B cell (primary cell): ENCODE data around the gene GZMM. TPM values are rescaled to one million over a fixed set of nuclear protein-coding genes. Genes with fewer than 3 reads are reported as not detected.

ENCODE experiments used
- ATAC-seq: fragments of 200-7000 bp; cut with Tn5 transposase; one replicate; pipeline ENCODE4 v1.10.0; 2021; ENCODE audit warnings: low read depth, mild to moderate bottlenecking, moderate number of reproducible peaks, moderate library complexity
- CTCF ChIA-PET: fragments of 350-600 bp; sonication (Branson Sonifier 250); formaldehyde crosslinking; loops from one replicate; lab custom pipeline; 2021; ENCODE audit warnings: antibody characterized with exemption, inconsistent platforms; lab: Charles Lee
- POLR2A ChIA-PET: fragments of 350-600 bp; sonication (Branson Sonifier 250); formaldehyde crosslinking; loops from one replicate; lab custom pipeline; 2021; ENCODE audit warnings: antibody characterized with exemption; lab: Charles Lee
- DNase-seq: peaks from one replicate; pipeline ENCODE4 v3.0.0; 2013
- H2AFZ ChIP-seq: 2 replicates; pipeline ENCODE4 v1.6.1; 2012; ENCODE audit warnings: mild to moderate bottlenecking, low read depth, low read length; ENCODE audit not compliant: insufficient read depth, poor library complexity, severe bottlenecking
- H3K27ac ChIP-seq, 2 donors: 1 replicate in 1 of 2; 2 replicates in 1 of 2; pipeline ENCODE4 v1.5.1; 2012 to 2013; ENCODE audit warnings: low read length in 2 of 2, mild to moderate bottlenecking in 2 of 2, moderate library complexity in 1 of 2
- H3K27me3 ChIP-seq, 4 experiments: fragments of 200-600 bp in 1 of 4; sonication (generic) in 1 of 4; replicated peaks in 1 of 4; 1 replicate in 2 of 4; 2 replicates in 2 of 4; pipeline versions ENCODE4 v1.6.1 to v1.7.0; 2013 to 2016; ENCODE audit warnings: low read length in 3 of 4, mild to moderate bottlenecking in 2 of 4, mixed read lengths in 1 of 4, moderate library complexity in 1 of 4; ENCODE audit not compliant: insufficient read depth in 4 of 4, control insufficient read depth in 3 of 4; ENCODE audit errors: control extremely low read depth in 1 of 4
- H3K36me3 ChIP-seq, 2 experiments: replicated peaks in 1 of 2; 1 replicate in 1 of 2; 2 replicates in 1 of 2; pipeline versions ENCODE4 v1.6.1 to v1.7.1; 2013; ENCODE audit warnings: low read length in 1 of 2; ENCODE audit not compliant: insufficient read depth in 2 of 2, control insufficient read depth in 1 of 2; ENCODE audit errors: control extremely low read depth in 1 of 2, extremely low read depth in 1 of 2
- H3K4me1 ChIP-seq, 2 donors: fragments of 200-600 bp in 1 of 2; sonication (generic) in 1 of 2; 1 replicate in 1 of 2; 2 replicates in 1 of 2; pipeline versions ENCODE4 v1.5.1 to v1.6.1; 2013 to 2017; ENCODE audit warnings: low read length in 2 of 2; ENCODE audit not compliant: control insufficient read depth in 2 of 2, insufficient read depth in 2 of 2
- H3K4me2 ChIP-seq: replicated peaks from 2 replicates; pipeline ENCODE3; 2012; ENCODE audit warnings: mild to moderate bottlenecking, low read depth, low read length; ENCODE audit not compliant: poor library complexity, severe bottlenecking
- H3K4me3 ChIP-seq, 5 experiments: fragments of 200-600 bp in 1 of 5; sonication (generic) in 1 of 5; 1 replicate in 3 of 5; 2 replicates in 2 of 5; pipeline versions ENCODE4 v1.5.1 to v1.7.0; 2011 to 2016; ENCODE audit warnings: low read length in 4 of 5, mild to moderate bottlenecking in 4 of 5, low read depth in 2 of 5, control low read depth in 1 of 5, moderate library complexity in 1 of 5; ENCODE audit not compliant: insufficient read depth in 1 of 5; ENCODE audit errors: control extremely low read depth in 1 of 5, extremely low read depth in 1 of 5
- H3K79me2 ChIP-seq: fragments of 200-600 bp; sonication (generic); one replicate; pipeline ENCODE4 v1.6.0; 2016; ENCODE audit warnings: low read length; ENCODE audit not compliant: control insufficient read depth, insufficient read depth
- H3K9ac ChIP-seq: fragments of 200-600 bp; sonication (generic); 2 replicates; pipeline ENCODE4 v1.6.1; 2017; ENCODE audit warnings: mild to moderate bottlenecking, low read length, moderate library complexity
- H3K9me3 ChIP-seq, 3 donors: one replicate each; pipeline versions ENCODE4 v1.6.1 to v1.7.1; 2013; ENCODE audit warnings: low read length in 2 of 3; ENCODE audit not compliant: control insufficient read depth in 2 of 3, insufficient read depth in 1 of 3; ENCODE audit errors: control extremely low read depth in 1 of 3
- H4K20me1 ChIP-seq: 2 replicates; pipeline ENCODE4 v1.6.0; 2012; ENCODE audit warnings: mild to moderate bottlenecking, low read length; ENCODE audit not compliant: insufficient read depth, control insufficient read depth, poor library complexity, severe bottlenecking
- H3K27ac Mint-ChIP-seq: one replicate; pipeline ENCODE4 v1.8.0; 2021; ENCODE audit warnings: mixed read lengths
- H3K27me3 Mint-ChIP-seq: one replicate; pipeline ENCODE4 v1.8.0; 2021; ENCODE audit warnings: mixed read lengths
- H3K4me1 Mint-ChIP-seq: one replicate; pipeline ENCODE4 v1.8.0; 2021; ENCODE audit warnings: mixed read lengths
- H3K4me3 Mint-ChIP-seq: one replicate; pipeline ENCODE4 v1.8.0; 2021; ENCODE audit warnings: mixed read lengths
- H3K9me3 Mint-ChIP-seq: one replicate; pipeline ENCODE4 v1.8.0; 2022; ENCODE audit warnings: mixed read lengths; ENCODE audit not compliant: insufficient read depth
- EZH2 ChIP-seq: IDR thresholded peaks from 2 replicates; pipeline ENCODE4 v1.6.1; 2012; ENCODE audit warnings: borderline replicate concordance, low read depth, mild to moderate bottlenecking, moderate library complexity, low read length; ENCODE audit not compliant: insufficient read depth, poor library complexity, severe bottlenecking
- WGBS: methylation state at CpG from one replicate; pipeline ENCODE4 v1.1.5; 2013; ENCODE audit warnings: missing lambda C conversion rate; ENCODE audit not compliant: insufficient coverage; 5-methylcytosine and 5-hydroxymethylcytosine counted together
- intact Hi-C: fragments of 100-400 bp; cut with micrococcal nuclease; formaldehyde crosslinking; loops from one replicate; pipeline ENCODE4 v1.10.0; 2022
- polyA plus RNA-seq: library from polyadenylated mRNA; depleted of rRNA; stranded (reverse); fragments of >200 nt; gene quantifications from 2 replicates; pipeline ENCODE4 v1.2.3, GENCODE V29; 2012
- total RNA-seq, 2 donors: library from RNA; stranded (reverse); fragments of 120-200 nt in 1 of 2; gene quantifications; 1 replicate in 1 of 2; 2 replicates in 1 of 2; pipeline versions ENCODE4 v1.2.3 to v1.2.4, GENCODE V29; 2013 to 2022
- TF ChIP-seq, protein P1 (sequence below): fragments of 200-600 bp; IDR thresholded peaks from one replicate; pipeline ENCODE4 v1.8.0; 2022; ENCODE audit warnings: antibody characterized with exemption, mild to moderate bottlenecking

Gene GZMM
- total and polyA plus RNA-seq, 2 donors (not counting 1 experiment from before 2014, with no cell fraction given) = 2.1 TPM; not detected in 1

- TF ChIP-seq EZH2 = no peak
- TF ChIP-seq, protein P1, sequence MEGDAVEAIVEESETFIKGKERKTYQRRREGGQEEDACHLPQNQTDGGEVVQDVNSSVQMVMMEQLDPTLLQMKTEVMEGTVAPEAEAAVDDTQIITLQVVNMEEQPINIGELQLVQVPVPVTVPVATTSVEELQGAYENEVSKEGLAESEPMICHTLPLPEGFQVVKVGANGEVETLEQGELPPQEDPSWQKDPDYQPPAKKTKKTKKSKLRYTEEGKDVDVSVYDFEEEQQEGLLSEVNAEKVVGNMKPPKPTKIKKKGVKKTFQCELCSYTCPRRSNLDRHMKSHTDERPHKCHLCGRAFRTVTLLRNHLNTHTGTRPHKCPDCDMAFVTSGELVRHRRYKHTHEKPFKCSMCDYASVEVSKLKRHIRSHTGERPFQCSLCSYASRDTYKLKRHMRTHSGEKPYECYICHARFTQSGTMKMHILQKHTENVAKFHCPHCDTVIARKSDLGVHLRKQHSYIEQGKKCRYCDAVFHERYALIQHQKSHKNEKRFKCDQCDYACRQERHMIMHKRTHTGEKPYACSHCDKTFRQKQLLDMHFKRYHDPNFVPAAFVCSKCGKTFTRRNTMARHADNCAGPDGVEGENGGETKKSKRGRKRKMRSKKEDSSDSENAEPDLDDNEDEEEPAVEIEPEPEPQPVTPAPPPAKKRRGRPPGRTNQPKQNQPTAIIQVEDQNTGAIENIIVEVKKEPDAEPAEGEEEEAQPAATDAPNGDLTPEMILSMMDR = no peak
- DNase-seq (no peak), ATAC-seq (no peak)
- intact Hi-C loops = no loop called here
- 33% methylated on average over 21 of the region's 22 CpGs for WGBS
- Mint-ChIP-seq H3K9me3 (no peaks in the 10 kb centered on the region), H3K4me3 (no peak overlapping the region), H3K4me1 (peaks cover 4% of the 10 kb centered on the region), H3K27me3 (peaks cover 10% of the 10 kb centered on the region), H3K27ac (no peak overlapping the region)
- Histone ChIP-seq H3K9me3 (peaks cover 0 to 33% (median 0%) of the 10 kb centered on the region in 3 donors), H3K9ac (no peak overlapping the region), H3K4me1 (peaks cover 16 to 23% of the 10 kb centered on the region in 2 donors), H2AFZ (no peak overlapping the region), H3K79me2 (no peaks in the 10 kb centered on the region), H3K4me3 (no peak overlapping the region), H3K27ac (no peak overlapping the region), H3K27me3 (peaks cover 0 to 42% (median 14%) of the 10 kb centered on the region in 4 experiments), H3K4me2 (no peak overlapping the region), H3K36me3 (no peaks in the 10 kb centered on the region), H4K20me1 (no peaks in the 10 kb centered on the region)
- ChIA-PET POLR2A (no interaction called here), CTCF (no interaction called here)
Observed at GRCh38 chr19:494171-495080, 49.4 kb upstream of the GZMM start.

GRCh38 chr19:495081-495401 lies 48.8 kb upstream of the GZMM start:
- H4K20me1 ChIP-seq = no peaks in the 10 kb centered on the region
- no peak for ATAC-seq
- no peak overlapping the region for H3K4me2 ChIP-seq

More at GRCh38 chr19:495081-495401, 48.8 kb upstream of the GZMM start:
- Mint-ChIP-seq H3K27ac (no peak overlapping the region), H3K4me1 (peaks cover 4% of the 10 kb centered on the region), H3K9me3 (no peaks in the 10 kb centered on the region), H3K4me3 (no peak overlapping the region), H3K27me3 (peaks cover 12% of the 10 kb centered on the region)
- Histone ChIP-seq H3K4me1 (peaks cover 16 to 18% of the 10 kb centered on the region in 2 donors), H3K9me3 (peaks cover 0 to 33% (median 0%) of the 10 kb centered on the region in 3 donors), H3K27ac (no peak overlapping the region), H2AFZ (no peak overlapping the region), H3K36me3 (no peaks in the 10 kb centered on the region), H3K4me3 (no peak overlapping the region), H3K9ac (no peak overlapping the region), H3K79me2 (no peaks in the 10 kb centered on the region), H3K27me3 (peaks cover 0 to 46% (median 14%) of the 10 kb centered on the region in 4 experiments)
- TF ChIP-seq, protein P1 = no peak
- TF ChIP-seq EZH2 = no peak
- ChIA-PET POLR2A (no interaction called here), CTCF (interaction anchor here (1.3 kb wide), 1 partner anchor 12 kb away, joined by 5 read pairs; no protein-coding TSS in a partner anchor)
- 79% methylated on average over 6 of the region's 10 CpGs for WGBS
- intact Hi-C loops = no loop called here
- DNase-seq = no peak
